VCaP (cell line): ENCODE measurements around the gene PRPF38B.

Experiments
- H3K27ac ChIP-seq: fragments of 450-650 bp; 2 replicates; pipeline ENCODE4 v1.5.1; 2017
- TF ChIP-seq, protein P1 (sequence below): fragments of 450-650 bp; conservative IDR thresholded peaks from 2 replicates; pipeline ENCODE4 v1.5.1; 2017; ENCODE audit warnings: mild to moderate bottlenecking, moderate library complexity

The PRPF38B gene, protein sequence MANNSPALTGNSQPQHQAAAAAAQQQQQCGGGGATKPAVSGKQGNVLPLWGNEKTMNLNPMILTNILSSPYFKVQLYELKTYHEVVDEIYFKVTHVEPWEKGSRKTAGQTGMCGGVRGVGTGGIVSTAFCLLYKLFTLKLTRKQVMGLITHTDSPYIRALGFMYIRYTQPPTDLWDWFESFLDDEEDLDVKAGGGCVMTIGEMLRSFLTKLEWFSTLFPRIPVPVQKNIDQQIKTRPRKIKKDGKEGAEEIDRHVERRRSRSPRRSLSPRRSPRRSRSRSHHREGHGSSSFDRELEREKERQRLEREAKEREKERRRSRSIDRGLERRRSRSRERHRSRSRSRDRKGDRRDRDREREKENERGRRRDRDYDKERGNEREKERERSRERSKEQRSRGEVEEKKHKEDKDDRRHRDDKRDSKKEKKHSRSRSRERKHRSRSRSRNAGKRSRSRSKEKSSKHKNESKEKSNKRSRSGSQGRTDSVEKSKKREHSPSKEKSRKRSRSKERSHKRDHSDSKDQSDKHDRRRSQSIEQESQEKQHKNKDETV

DNA sequence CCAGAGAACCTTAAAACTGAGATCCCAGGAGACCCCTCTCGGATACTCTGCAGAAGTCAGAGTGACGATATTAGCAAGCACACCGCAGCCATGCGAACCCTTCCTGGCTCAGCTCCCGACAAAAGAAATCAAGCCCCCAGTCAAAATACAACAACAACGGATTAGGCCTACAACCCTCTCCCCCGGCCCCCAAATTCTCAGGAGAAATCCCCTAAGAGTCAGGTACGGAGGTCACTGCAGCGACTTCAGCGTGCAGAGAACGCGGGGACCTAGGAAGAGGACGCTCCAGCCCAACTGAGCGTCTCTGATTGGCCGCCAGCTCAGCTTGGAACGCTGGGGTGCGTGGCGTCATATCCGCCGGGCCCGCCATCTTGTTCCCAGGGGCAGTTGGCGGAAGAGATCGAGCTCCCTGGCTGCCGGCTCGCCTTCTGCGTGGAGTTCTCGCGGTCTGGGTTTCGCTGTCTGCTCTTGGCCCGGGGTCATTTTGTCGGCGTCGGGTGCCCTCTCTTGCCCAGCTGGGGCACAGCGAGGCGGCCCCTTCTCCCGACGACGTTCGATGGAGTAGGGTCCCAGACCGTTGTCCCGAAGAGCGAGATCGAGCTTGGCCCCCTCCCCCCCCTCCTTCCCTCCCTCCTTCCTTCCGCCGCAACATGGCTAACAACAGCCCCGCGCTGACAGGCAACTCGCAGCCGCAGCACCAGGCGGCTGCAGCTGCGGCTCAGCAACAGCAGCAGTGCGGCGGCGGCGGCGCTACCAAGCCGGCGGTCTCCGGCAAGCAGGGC is at the start of gene PRPF38B:
Gene PRPF38B, plus strand, starts transcription at position 369 of the 782 bp plus-strand sequence. Its CDS starts 282 bp downstream, at position 651.
- TF ChIP-seq, protein P1, sequence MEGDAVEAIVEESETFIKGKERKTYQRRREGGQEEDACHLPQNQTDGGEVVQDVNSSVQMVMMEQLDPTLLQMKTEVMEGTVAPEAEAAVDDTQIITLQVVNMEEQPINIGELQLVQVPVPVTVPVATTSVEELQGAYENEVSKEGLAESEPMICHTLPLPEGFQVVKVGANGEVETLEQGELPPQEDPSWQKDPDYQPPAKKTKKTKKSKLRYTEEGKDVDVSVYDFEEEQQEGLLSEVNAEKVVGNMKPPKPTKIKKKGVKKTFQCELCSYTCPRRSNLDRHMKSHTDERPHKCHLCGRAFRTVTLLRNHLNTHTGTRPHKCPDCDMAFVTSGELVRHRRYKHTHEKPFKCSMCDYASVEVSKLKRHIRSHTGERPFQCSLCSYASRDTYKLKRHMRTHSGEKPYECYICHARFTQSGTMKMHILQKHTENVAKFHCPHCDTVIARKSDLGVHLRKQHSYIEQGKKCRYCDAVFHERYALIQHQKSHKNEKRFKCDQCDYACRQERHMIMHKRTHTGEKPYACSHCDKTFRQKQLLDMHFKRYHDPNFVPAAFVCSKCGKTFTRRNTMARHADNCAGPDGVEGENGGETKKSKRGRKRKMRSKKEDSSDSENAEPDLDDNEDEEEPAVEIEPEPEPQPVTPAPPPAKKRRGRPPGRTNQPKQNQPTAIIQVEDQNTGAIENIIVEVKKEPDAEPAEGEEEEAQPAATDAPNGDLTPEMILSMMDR: no peak

DNA sequence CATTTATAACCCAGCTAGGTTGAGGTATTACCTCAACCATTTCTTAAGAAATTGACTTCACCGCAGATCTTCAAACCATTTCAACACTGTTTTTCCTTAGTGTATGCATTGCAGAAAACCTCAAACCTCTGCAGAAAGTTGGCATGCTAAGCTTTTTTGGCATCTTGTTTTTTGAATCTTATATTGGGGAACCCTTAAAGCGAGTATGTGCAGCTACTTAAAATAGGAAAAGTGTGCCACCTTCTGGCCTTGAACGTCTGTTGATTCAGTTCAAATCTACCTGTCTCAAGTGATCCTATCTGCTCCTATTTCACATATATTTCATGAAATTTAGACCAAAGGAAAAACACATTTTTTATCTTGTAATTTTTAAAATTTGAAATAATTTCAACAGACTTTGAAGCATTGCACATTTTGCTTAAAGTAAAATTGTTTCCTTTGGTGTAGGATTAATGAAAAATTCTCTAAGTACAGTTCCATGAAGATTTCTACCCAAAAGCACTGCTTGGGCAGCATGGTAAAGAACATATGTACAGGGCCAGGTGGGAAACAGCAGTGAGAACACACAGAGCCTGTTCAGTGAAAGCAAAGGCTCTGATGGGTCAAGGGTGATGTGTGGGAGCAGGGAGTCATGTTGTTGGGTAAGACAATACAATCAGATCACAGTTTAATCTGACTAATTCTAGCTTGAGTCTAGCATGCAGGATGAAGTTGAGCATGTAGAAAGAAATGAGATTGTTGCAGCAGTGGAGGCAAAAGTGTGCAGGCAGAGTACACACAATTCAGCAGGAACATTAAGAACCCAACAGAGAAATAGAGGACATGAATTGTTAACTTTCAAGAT is 48.4 kb upstream of the PRPF38B start:
- TF ChIP-seq, protein P1: peak; percentile 75
- H3K27ac ChIP-seq: no peak overlapping the region

More for the DNA sequence above, at the start of gene PRPF38B:
- peak within 1 kb of the TSS; percentile 95 for H3K27ac ChIP-seq

DNA sequence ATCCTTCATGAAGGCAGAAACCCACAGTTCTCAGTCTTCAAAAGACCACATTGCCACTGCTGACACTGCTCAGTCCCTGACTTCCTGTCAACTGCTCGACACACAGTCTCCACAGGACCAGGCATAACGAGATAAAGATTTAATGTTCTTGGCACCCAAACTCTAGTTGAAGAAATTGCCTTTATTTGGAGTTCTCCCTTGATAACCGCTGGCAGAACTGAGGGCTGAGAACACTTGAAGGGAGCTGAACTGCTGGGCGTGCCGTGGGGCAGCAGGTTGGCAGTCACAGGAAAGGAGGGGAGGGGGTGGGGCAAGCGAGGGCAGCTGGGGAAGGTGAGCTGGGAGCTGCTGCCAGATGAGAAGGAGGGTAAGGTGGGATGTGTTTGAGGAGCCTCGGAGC is 47.1 kb upstream of the PRPF38B start:
- TF ChIP-seq, protein P1: no peak
- H3K27ac ChIP-seq: peak overlapping the region; percentile 18; the same call in 1 of the 2 replicates

DNA sequence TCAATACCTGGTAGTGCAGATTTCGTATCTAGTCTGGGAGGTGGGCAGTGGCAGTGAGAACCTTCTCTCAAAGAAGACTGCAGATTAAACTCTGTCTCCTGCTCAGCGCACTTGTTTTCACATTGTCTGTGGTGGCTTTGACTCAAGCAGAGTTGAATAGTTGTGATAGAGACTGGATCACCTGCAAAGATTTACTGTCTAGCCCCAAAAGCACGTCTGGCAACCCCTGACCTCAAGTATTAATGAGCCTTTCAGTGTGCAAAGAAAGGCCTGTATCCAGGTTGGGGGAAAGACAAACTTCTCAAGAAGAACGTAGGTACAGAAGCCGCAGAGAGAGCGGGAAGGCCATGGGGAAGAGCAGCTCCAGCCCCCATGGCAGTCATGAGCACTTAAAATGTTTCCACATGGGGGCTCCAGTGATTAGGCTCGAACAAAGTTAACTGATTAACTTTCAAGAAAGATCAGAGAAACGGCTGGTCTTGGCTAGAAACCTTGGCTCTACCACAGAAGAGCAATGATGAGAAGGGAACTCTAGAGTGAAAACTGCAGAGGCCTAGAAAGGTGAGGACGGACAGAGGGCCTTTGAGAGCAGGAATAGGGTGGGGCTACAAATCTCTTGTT is 46.4 kb upstream of the PRPF38B start:
- TF ChIP-seq, protein P1: no peak
- H3K27ac ChIP-seq: peak overlapping the region; percentile 18; the same call in 1 of the 2 replicates

DNA sequence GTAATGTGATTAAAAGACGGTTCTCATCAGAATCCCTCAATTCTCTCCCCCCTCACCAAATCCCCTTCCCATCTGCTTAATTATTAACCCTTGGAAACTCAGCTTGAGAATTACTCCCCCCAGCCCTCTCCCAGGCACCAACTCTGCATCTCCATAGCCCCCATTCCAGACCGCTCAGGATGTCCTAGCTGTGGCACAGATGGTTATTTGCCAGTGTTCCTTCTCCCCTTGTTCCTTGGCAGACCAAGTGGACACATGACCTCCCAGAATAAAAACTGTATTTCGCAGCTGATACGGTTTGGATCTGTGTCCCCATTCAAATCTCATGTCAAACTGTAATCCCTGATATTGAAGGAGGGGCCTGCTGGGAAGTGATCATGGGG is 45.9 kb upstream of the PRPF38B start:
- TF ChIP-seq, protein P1: no peak
- H3K27ac ChIP-seq: no peak overlapping the region

DNA sequence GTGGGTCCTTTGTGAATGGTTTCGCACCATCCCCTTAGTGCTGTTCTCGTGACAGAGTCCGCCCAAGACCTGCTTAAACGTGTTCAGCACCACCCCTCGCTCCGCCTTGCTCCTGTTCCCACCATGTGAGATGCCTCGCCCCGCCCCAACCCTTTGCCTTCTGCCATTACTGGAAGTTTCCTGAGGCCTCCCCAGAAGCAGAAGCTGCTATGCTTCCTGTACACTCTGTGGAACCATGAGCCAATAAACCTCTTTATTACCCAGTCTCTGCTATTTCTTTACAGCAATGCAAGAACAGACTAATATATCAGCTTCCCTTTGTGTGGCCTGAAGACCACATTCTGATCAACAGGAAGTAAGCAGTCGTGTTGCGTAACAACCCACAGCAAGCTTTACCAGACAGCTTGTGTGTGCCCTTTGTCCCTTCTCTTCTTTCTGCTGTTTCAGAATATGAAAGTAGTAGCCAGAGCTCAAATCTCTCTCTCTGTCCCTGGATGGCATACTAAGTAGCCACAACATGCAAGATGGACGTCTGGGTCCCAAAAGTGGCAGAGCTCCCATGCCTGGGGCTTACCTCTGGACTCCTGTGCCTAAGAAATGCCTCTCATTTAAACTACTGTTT is 45.4 kb upstream of the PRPF38B start:
- TF ChIP-seq, protein P1: no peak
- H3K27ac ChIP-seq: no peak overlapping the region
